HG03196 (cell line): ENCODE measurements around the gene SMAD7.
A peak's percentile ranks its signal among the peaks of the same experiment; 100 is the strongest.

Experiments used
- ATAC-seq: cut with Tn5 transposase; IDR thresholded peaks from one replicate; pipeline ENCODE4 v1.9.1; 2021; ENCODE audit not compliant: unreplicated experiment

Gene SMAD7

GRCh38 chr18:48931680-48932461 is 18.9 kb downstream of the SMAD7 start:
- no peak for ATAC-seq

DNA sequence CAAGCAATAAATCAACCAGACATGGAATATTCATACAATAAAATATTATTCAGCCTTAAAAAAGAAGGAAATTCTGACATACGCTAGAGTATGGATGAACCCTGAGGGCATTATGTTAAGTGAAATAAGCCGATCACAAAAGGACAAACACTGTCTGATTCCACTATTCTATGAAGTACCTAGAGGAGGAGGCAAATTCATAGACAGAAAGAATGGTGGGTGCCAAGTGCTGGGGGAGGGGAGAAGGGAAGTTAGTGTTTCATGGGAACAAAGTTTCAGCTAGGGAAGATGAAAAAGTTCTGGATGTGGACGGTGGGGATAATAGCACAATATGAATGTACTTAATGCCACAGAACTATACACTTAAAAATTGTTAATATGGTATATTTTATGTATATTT is 19.8 kb downstream of the SMAD7 start:
- ATAC-seq: no peak

- no peak for ATAC-seq
Measured at GRCh38 chr18:48929941-48930713, 20.6 kb downstream of the SMAD7 start.

DNA sequence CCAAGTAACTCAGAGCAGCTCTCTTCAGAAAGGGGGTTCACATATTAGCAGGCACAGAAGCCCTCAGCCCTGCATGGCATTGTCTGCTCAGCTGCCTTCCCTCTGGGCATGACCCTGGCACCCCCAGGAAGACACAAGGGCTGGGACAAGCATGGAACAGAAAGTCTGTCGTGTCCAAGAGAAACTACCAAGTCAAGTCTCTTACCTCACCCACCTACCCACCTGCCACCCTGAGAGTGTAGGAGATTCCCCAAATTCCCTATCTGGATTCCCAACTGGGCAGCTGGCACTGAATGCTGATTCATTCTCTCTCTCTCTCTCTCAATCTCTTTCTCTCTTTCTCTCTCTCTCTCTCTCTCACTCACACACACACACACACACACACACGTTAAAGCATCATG is 21.6 kb downstream of the SMAD7 start:
- ATAC-seq: no peak

GRCh38 chr18:48928787-48929186 is 22.0 kb downstream of the SMAD7 start:
- ATAC-seq: peak; percentile 72

- ATAC-seq: no peak
Measured at GRCh38 chr18:48927286-48928080, 23.3 kb downstream of the SMAD7 start.

DNA sequence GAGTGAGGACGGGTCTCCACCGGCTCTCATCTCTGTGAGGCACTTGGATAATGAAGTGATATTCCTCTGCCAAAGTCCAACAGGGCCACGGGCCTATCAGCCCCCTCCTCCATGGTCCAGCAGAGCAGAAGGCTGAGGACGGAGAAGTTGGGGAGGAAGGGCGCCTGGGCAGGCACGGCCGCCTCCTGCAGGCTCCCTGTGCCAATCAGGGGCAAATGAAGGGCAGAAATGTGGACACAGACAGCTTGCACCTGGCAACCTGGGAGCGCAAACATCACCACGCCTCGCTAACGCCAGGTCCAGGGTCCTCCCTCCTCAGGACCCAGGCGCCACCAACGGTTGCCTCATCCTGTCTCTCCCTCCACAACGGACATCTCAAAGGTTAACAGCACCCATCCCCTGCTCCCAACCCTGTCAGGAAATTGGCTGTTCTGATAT is 24.3 kb downstream of the SMAD7 start:
- ATAC-seq: no peak

DNA sequence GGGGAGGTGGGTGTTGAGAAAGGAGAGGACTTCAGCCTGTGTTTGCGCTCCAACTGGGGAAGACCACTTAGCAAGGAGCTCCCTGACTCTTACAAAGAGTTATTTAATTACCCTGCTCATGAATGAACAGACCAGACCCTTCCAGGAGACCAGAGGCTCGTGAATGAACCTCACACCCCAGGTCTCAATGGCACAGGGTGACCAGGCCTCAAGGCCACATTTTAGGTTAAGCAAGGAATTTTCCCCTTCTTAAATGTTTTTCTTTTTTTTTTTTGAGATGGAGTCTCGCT is 25.3 kb downstream of the SMAD7 start:
- no peak for ATAC-seq

- no peak for ATAC-seq
Measured at GRCh38 chr18:48924630-48925490, 25.9 kb downstream of the SMAD7 start.

DNA sequence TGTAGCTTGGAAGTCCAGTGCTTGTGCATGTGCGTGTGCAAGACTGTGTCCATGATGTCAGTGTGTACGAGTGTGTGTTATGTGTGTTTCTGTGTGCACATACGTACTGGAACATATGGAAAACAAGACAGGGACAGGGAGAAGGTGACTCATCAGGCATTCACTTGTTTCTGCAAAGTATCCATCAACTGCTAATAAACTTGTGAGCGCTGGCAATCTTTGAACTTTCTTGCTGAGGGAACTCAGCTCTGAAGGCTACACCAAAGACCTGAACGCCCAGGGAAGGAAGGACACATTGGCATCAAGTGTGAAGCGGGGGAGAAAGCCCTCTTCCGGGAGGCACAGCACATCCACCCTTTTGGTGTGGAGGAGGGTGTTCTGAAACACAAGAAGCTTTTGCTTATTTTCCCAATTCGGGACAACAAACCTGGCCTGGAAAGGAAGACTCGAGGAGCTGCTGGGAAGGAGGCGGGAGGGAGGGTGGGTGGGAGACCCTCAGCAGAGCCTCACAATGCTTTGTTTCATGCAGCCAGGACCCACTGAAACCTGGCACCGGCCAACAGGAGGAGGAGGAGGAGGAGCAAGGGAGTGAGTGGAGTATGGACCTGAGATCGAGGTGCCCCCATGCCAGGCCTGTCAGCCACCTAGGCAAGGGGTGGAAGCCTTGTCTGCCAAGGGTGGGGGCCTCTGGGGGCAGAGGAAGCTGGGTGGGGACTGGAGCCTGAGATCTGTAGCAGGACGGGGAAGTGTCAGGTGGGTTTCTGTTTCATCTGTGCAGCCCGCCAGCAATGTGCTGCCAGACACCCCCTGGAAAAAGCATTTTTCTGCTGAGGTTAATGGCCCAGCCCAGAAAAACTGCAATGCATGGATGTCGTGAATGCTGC is 26.8 kb downstream of the SMAD7 start:
- no peak for ATAC-seq

GRCh38 chr18:48922801-48923730 is 27.7 kb downstream of the SMAD7 start:
- ATAC-seq: no peak

GRCh38 chr18:48922226-48922800 is 28.5 kb downstream of the SMAD7 start:
- no peak for ATAC-seq

DNA sequence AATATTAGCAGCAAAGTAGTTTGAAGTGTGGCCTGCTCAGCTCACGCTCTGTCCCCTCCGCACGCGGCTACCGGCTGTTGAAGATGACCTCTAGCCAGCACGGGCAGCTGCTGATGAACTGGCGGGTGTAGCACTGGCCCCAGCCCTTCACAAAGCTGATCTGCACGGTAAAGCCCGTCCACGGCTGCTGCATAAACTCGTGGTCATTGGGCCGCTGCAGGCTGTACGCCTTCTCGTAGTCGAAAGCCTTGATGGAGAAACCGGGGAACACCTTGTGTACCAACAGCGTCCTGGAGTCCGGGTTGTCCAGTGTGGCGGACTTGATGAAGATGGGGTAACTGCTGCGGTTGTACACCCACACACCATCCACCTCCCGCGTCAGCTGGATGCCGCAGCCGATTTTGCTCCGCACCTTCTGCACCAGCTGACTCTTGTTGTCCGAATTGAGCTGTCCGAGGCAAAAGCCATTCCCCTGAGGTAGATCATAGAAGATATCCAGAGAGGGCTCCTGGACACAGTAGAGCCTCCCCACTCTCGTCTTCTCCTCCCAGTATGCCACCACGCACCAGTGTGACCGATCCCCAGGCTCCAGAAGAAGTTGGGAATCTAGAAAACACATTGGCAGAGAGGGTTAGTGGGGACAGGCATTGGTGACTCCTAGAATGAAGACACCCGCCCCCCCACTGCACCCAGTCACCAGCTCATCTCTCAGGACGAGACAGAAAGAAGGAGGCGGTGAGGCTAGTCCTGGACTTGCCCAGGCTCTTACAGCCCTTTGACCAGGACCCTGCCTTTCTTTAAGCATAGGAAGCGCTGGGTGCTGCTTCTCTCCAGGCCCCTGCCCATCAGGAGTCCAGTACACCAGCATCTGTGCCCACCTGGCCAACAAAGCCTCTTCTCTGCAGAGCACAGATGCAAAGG is 29.2 kb downstream of the SMAD7 start:
- no peak for ATAC-seq

DNA sequence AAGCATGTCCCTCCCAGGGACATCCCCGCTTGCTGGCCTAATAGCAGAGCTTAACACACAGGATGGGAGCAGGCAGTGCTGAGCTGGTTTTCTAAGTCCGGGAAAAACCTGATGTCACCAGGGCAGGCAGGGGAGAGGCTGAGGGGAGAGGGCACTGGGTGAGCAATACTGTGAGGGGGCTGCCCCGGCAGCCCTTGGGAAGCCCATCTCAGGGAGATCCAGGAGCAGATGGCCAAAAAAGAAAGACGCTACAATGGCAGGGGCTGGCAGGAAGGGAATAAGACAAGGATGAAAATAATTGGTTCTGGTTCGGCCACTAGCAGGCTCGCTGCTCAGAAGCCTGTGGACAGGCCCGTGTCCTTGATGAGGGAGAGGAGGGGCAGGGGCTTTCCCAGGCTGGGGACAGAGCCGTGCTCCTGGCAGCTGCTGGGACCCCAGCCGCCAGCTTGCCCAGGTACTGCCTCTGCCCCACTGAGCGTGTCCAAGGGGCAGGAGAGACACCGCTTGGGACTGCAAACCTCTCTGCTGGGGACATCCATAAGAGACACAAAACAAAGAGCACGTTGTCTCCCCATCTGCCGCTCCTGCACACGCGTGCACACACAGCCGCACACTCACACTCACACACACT is 30.2 kb downstream of the SMAD7 start:
- no peak for ATAC-seq

- ATAC-seq: no peak
Measured at GRCh38 chr18:48919547-48919946, 31.2 kb downstream of the SMAD7 start.

DNA sequence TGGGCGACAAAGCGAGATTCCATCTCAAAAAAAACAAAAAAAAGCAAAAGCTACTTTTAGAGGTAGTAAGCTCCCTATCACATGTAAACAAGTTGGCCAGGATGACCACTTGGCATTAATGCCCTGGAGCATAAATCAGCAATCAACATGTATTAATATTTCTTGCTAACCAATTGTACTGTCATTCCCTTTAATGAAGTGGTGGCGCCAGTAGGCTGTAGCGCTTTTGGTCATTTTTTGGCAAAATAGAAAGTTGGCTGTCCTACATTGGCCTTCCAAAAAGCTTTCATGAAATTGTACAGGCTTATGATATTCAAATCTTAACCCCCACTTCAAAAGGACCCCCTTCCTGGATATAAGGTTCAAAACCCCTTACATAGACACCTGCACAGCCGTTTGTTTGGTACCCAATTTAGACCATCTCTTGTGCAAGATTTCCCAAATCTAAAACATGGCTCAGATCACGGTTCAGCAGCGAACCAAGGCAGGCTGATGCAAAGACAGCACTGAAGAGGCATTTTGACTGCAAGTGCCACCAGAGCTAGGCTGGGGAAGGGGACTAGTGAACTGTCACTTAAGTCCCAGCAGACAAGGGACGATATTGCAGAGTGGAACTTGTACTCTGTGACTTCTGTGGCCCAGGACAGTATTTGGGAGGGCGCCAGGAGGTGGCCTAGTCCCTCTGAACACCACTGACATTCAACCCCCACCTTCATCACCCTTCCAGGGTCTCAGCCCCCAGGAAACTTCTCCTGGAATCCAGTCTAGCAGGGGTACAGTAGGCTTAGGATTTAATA is 31.9 kb downstream of the SMAD7 start:
- no peak for ATAC-seq
